Uterus (tissue), 4 donors: ENCODE data around the gene DLG5. TPM values are rescaled to one million over a fixed set of nuclear protein-coding genes. Genes with fewer than 3 reads are reported as not detected.

ENCODE experiments used
- DNase-seq, 2 donors: peaks; one replicate each; pipeline ENCODE4 v3.0.0-alpha.2; 2019 to 2020
- H3K27ac ChIP-seq, 2 donors: fragments of 200-600 bp; sonication (generic); 1 replicate in 1 of 2; 2 replicates in 1 of 2; pipeline ENCODE4 v1.5.1; 2016 to 2018
- H3K27me3 ChIP-seq, 2 donors: fragments of 200-600 bp; sonication (generic); one replicate each; pipeline ENCODE4 v1.5.1; 2018 to 2019; ENCODE audit warnings: control low read depth in 1 of 2
- H3K36me3 ChIP-seq, 2 donors: fragments of 200-600 bp; sonication (generic); one replicate each; pipeline ENCODE4 v1.5.1; 2019; ENCODE audit warnings: control low read depth in 1 of 2
- H3K4me1 ChIP-seq, 2 donors: fragments of 200-600 bp; sonication (generic); one replicate each; pipeline ENCODE4 v1.5.1; 2018 to 2019; ENCODE audit warnings: control low read depth in 1 of 2
- H3K4me3 ChIP-seq, 2 donors: fragments of 200-600 bp; sonication (generic); 1 replicate in 1 of 2; 2 replicates in 1 of 2; pipeline ENCODE4 v1.5.1; 2018 to 2019; ENCODE audit warnings: mild to moderate bottlenecking in 1 of 2
- H3K9me3 ChIP-seq, 2 donors: fragments of 200-600 bp; sonication (generic); one replicate each; pipeline ENCODE4 v1.5.1; 2019; ENCODE audit warnings: control low read depth in 1 of 2
- POLR2A ChIP-seq, 2 donors: fragments of 450-650 bp; IDR thresholded peaks; one replicate each; pipeline ENCODE4 v1.6.1; 2016; ENCODE audit warnings: antibody characterized with exemption in 2 of 2, mild to moderate bottlenecking in 1 of 2, moderate library complexity in 1 of 2
- intact Hi-C: fragments of 100-400 bp; cut with DNase I; formaldehyde crosslinking; loops from one replicate; pipeline ENCODE4 v1.15.1; 2023; ENCODE audit warnings: low total_unique reads
- total RNA-seq, 4 donors: library from RNA; depleted of rRNA in 3 of 4; stranded (reverse); fragments of >200 nt in 3 of 4; gene quantifications; one replicate each; pipeline versions ENCODE4 v1.1.0 to v1.2.4, GENCODE V29; 2014 to 2023
- TF ChIP-seq, protein P1 (sequence below), 4 experiments: fragments of 200-600 bp in 2 of 4; fragments of 450-650 bp in 2 of 4; sonication (generic) in 2 of 4; IDR thresholded peaks; one replicate each; pipeline ENCODE4 v1.5.1; 2016 to 2019; ENCODE audit warnings: antibody characterized with exemption in 4 of 4, mild to moderate bottlenecking in 2 of 4, moderate library complexity in 1 of 4
- donor health status: DM: yes; HTN: yes; CAD: no.

Gene DLG5
- total RNA-seq, 4 donors from 2014 or later = 27.1 to 72.6 (median 46.5) TPM

DNA sequence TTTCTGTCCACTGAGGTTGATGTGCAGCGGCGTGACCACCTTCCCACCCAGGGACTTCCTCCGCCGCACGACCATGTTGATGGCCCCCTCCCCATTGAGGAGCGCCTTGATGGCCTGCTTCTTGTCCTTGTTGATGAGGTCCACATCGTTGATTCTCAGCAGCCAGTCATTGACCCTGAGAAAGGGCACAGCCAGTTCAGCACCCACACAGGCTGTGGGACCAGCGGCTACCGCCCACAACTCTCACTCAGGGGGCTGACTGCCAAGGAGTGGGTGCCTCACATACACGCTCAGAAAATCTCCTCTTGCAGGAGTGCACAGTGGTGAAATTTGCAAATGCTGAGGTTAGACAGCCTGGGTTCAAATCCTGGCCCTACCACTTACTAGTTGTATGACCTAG is 97.2 kb downstream of the DLG5 start:
- H3K36me3 ChIP-seq = no peaks in the 10 kb centered on the region
- DNase-seq = no peak

DNA sequence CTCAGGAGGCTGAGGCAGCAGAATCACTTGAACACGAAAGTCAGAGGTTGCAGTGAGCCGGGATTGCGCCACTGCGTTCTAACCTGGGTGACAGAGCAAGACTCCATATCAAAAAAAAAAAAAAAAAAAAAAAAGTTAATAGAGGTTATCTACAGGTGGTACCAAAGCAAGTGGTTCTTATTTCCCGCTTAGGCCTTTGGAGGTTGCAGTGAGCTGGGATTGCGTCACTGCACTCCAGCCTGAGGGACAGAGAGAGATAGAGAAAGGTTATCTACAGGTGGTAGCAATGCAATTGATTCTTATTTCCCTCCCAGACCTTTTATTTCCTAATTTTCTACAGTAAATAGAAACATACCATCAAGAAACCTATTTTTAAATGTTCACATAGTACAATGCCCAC is 98.2 kb downstream of the DLG5 start:
- Histone ChIP-seq H3K27me3 (no peaks in the 10 kb centered on the region), H3K9me3 (no peaks in the 10 kb centered on the region), H3K36me3 (no peaks in the 10 kb centered on the region), H3K27ac (no peak overlapping the region), H3K4me3 (no peak overlapping the region), H3K4me1 (no peaks in the 10 kb centered on the region)
- intact Hi-C loops = no loop called here
- no peak for TF ChIP-seq POLR2A (IDR thresholded peaks at IDR 0.05)
- TF ChIP-seq, protein P1, sequence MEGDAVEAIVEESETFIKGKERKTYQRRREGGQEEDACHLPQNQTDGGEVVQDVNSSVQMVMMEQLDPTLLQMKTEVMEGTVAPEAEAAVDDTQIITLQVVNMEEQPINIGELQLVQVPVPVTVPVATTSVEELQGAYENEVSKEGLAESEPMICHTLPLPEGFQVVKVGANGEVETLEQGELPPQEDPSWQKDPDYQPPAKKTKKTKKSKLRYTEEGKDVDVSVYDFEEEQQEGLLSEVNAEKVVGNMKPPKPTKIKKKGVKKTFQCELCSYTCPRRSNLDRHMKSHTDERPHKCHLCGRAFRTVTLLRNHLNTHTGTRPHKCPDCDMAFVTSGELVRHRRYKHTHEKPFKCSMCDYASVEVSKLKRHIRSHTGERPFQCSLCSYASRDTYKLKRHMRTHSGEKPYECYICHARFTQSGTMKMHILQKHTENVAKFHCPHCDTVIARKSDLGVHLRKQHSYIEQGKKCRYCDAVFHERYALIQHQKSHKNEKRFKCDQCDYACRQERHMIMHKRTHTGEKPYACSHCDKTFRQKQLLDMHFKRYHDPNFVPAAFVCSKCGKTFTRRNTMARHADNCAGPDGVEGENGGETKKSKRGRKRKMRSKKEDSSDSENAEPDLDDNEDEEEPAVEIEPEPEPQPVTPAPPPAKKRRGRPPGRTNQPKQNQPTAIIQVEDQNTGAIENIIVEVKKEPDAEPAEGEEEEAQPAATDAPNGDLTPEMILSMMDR (IDR thresholded peaks at IDR 0.05) = no peak
- no peak for DNase-seq

More for the DNA sequence above, 97.2 kb downstream of the DLG5 start:
- intact Hi-C loops = no loop called here
- Histone ChIP-seq H3K27me3 (no peaks in the 10 kb centered on the region), H3K4me1 (no peaks in the 10 kb centered on the region), H3K27ac (no peak overlapping the region), H3K4me3 (no peak overlapping the region), H3K9me3 (no peaks in the 10 kb centered on the region)
- no peak for TF ChIP-seq POLR2A (IDR thresholded peaks at IDR 0.05)
- TF ChIP-seq, protein P1 (IDR thresholded peaks at IDR 0.05) = no peak

GRCh38 chr10:77827366-77827765 is 99.2 kb downstream of the DLG5 start:
- Histone ChIP-seq H3K4me3 (no peak overlapping the region), H3K9me3 (no peaks in the 10 kb centered on the region), H3K4me1 (no peaks in the 10 kb centered on the region), H3K27me3 (no peaks in the 10 kb centered on the region), H3K27ac (no peak overlapping the region), H3K36me3 (no peaks in the 10 kb centered on the region)
- TF ChIP-seq, protein P1 (IDR thresholded peaks at IDR 0.05) = no peak
- no peak for TF ChIP-seq POLR2A (IDR thresholded peaks at IDR 0.05)
- intact Hi-C loops = no loop called here
- DNase-seq = no peak

GRCh38 chr10:77825965-77826364 is 100.6 kb downstream of the DLG5 start:
- Histone ChIP-seq H3K4me3 (no peak overlapping the region), H3K27me3 (no peaks in the 10 kb centered on the region), H3K36me3 (no peaks in the 10 kb centered on the region), H3K9me3 (no peaks in the 10 kb centered on the region), H3K4me1 (no peaks in the 10 kb centered on the region), H3K27ac (no peak overlapping the region)
- no peak for TF ChIP-seq POLR2A (IDR thresholded peaks at IDR 0.05)
- TF ChIP-seq, protein P1 (IDR thresholded peaks at IDR 0.05) = no peak
- DNase-seq = no peak
- intact Hi-C loops = no loop called here

- no peaks in the 10 kb centered on the region for H3K4me1 ChIP-seq
- no peak overlapping the region for H3K4me3 ChIP-seq
- no peak for DNase-seq
- intact Hi-C loops = no loop called here
- no peak for TF ChIP-seq POLR2A (IDR thresholded peaks at IDR 0.05)
- TF ChIP-seq, protein P1 (IDR thresholded peaks at IDR 0.05) = no peak
- no peak overlapping the region for H3K27ac ChIP-seq
- no peaks in the 10 kb centered on the region for H3K36me3 ChIP-seq
- no peaks in the 10 kb centered on the region for H3K27me3 ChIP-seq
- H3K9me3 ChIP-seq = no peaks in the 10 kb centered on the region
These were observed 101.6 kb downstream of the DLG5 start for GRCh38 chr10:77824908-77825307.
